Liver (tissue), 9 donors: ENCODE measurements around the gene PDE4C. TPM values are rescaled to one million over a fixed set of nuclear protein-coding genes. Genes with fewer than 3 reads are reported as not detected.
A peak's percentile ranks its signal among the peaks of the same experiment; 100 is the strongest.

ENCODE experiments used
- DNase-seq: peaks from one replicate; pipeline ENCODE4 v3.0.0-alpha.2; 2017; ENCODE audit warnings: low spot score
- H3K27ac ChIP-seq, 2 donors: one replicate each; pipeline ENCODE4 v1.7.0; 2013; ENCODE audit warnings: inconsistent platforms in 2 of 2, low read length in 2 of 2, control low read depth in 1 of 2, low read depth in 1 of 2, mild to moderate bottlenecking in 1 of 2
- H3K27me3 ChIP-seq, 4 donors: one replicate each; pipeline versions ENCODE4 v1.6.1 to v1.7.0; 2013; ENCODE audit warnings: low read length in 3 of 4, inconsistent platforms in 1 of 4, mild to moderate bottlenecking in 1 of 4, moderate library complexity in 1 of 4; ENCODE audit not compliant: control insufficient read depth in 4 of 4, insufficient read depth in 4 of 4
- H3K36me3 ChIP-seq, 4 donors: one replicate each; pipeline versions ENCODE4 v1.6.1 to v1.7.0; 2013; ENCODE audit warnings: low read length in 3 of 4, mild to moderate bottlenecking in 3 of 4, low read depth in 1 of 4, moderate library complexity in 1 of 4; ENCODE audit not compliant: control insufficient read depth in 4 of 4, insufficient read depth in 3 of 4
- H3K4me1 ChIP-seq, 4 donors: one replicate each; pipeline versions ENCODE4 v1.6.1 to v1.7.0; 2013; ENCODE audit warnings: low read length in 3 of 4, mild to moderate bottlenecking in 3 of 4, moderate library complexity in 1 of 4; ENCODE audit not compliant: control insufficient read depth in 4 of 4, insufficient read depth in 4 of 4
- H3K4me3 ChIP-seq, 3 donors: one replicate each; pipeline versions ENCODE4 v1.6.1 to v1.7.0; 2013; ENCODE audit warnings: low read length in 3 of 3, control low read depth in 1 of 3, low read depth in 1 of 3, mild to moderate bottlenecking in 1 of 3
- H3K9ac ChIP-seq, 2 donors: one replicate each; pipeline ENCODE4 v1.7.0; 2013; ENCODE audit warnings: low read length in 2 of 2, mild to moderate bottlenecking in 2 of 2, moderate library complexity in 2 of 2, control low read depth in 1 of 2, low read depth in 1 of 2
- H3K9me3 ChIP-seq, 4 donors: one replicate each; pipeline versions ENCODE4 v1.6.1 to v1.7.0; 2013; ENCODE audit warnings: low read length in 3 of 4; ENCODE audit not compliant: control insufficient read depth in 4 of 4
- EGR1 ChIP-seq, 2 donors: IDR thresholded peaks; 2 replicates each; pipeline ENCODE4 v1.6.1; 2016 to 2018; ENCODE audit warnings: antibody characterized with exemption in 2 of 2, low read depth in 2 of 2
- FOXA1 ChIP-seq: IDR thresholded peaks from 2 replicates; pipeline ENCODE4 v1.6.1; 2016; ENCODE audit warnings: antibody characterized with exemption
- FOXA2 ChIP-seq: IDR thresholded peaks from 2 replicates; pipeline ENCODE4 v1.6.1; 2016; ENCODE audit warnings: antibody characterized with exemption
- GABPA ChIP-seq, 2 donors: IDR thresholded peaks in 1 of 2; conservative IDR thresholded peaks in 1 of 2; 2 replicates each; pipeline ENCODE4 v1.6.1; 2016; ENCODE audit warnings: antibody characterized with exemption in 2 of 2, mild to moderate bottlenecking in 1 of 2, moderate library complexity in 1 of 2
- HNF4A ChIP-seq, 2 donors: conservative IDR thresholded peaks; 2 replicates each; pipeline ENCODE4 v1.6.1; 2016; ENCODE audit warnings: antibody characterized with exemption in 2 of 2, mild to moderate bottlenecking in 2 of 2
- HNF4G ChIP-seq: IDR thresholded peaks from 2 replicates; pipeline ENCODE4 v1.6.1; 2016; ENCODE audit warnings: antibody characterized with exemption
- NR2F2 ChIP-seq: IDR thresholded peaks from 2 replicates; pipeline ENCODE4 v1.6.1; 2016; ENCODE audit warnings: antibody characterized with exemption
- REST ChIP-seq: IDR thresholded peaks from 2 replicates; pipeline ENCODE4 v1.6.1; 2016; ENCODE audit warnings: antibody characterized with exemption, mild to moderate bottlenecking
- RXRA ChIP-seq, 2 donors: IDR thresholded peaks; 2 replicates each; pipeline ENCODE4 v1.6.1; 2017 to 2018; ENCODE audit warnings: antibody characterized with exemption in 2 of 2, mild to moderate bottlenecking in 1 of 2
- SP1 ChIP-seq: IDR thresholded peaks from 2 replicates; pipeline ENCODE4 v1.6.1; 2018; ENCODE audit warnings: antibody characterized with exemption, mild to moderate bottlenecking
- TAF1 ChIP-seq: conservative IDR thresholded peaks from 2 replicates; pipeline ENCODE4 v1.6.1; 2016; ENCODE audit warnings: antibody characterized with exemption, mild to moderate bottlenecking
- ZBTB33 ChIP-seq: IDR thresholded peaks from 2 replicates; pipeline ENCODE4 v1.6.1; 2016; ENCODE audit warnings: antibody characterized with exemption
- WGBS: extraction: QIAGEN DNeasy Blood & Tissue Kit; methylation state at CpG from one replicate; pipeline ENCODE4 v1.1.7; 2013; 5-methylcytosine and 5-hydroxymethylcytosine counted together
- polyA plus RNA-seq, 2 donors: library from polyadenylated mRNA; stranded (reverse) in 1 of 2; unstranded in 1 of 2; fragments of 200-250 nt in 1 of 2; fragments of >200 nt in 1 of 2; fragmentation: Nextera tagmentation in 1 of 2; extraction: Ambion mirVana in 1 of 2; gene quantifications; one replicate each; pipeline versions ENCODE4 v1.2.1 to v1.2.3, GENCODE V29; 2013 to 2015
- total RNA-seq, 2 donors: library from RNA; depleted of rRNA; stranded (reverse); fragments of >200 nt; gene quantifications; one replicate each; pipeline ENCODE4 v1.2.3, GENCODE V29; 2014
- donor health status: healthy.
- donor health status: healthy.
- donor health status: healthy.
- donor health status: healthy.
- donor health status: healthy.

The PDE4C gene
- total and polyA plus RNA-seq, 4 donors: 0.23 to 0.75 (median 0.51) TPM; not detected in 1

GRCh38 chr19:18225355-18225701 lies 910 bp downstream of the PDE4C start:
- DNase-seq: no peak
- H3K27me3 ChIP-seq: peaks cover 0 to 2% (median 0%) of the 10 kb centered on the region in 4 donors
- TF ChIP-seq SP1 (no peak), HNF4G (no peak), REST (no peak), NR2F2 (no peak), FOXA2 (no peak), FOXA1 (no peak), TAF1 (no peak), GABPA (IDR thresholded peaks at IDR 0.05 in 1 of 2, conservative IDR thresholded peaks at IDR 0.05 in 1 of 2) (no peak), HNF4A (conservative IDR thresholded peaks at IDR 0.05) (no peak)
- H3K36me3 ChIP-seq: no peaks in the 10 kb centered on the region
- WGBS: 23% methylated on average over 16 of the region's 16 CpGs
- no peaks in the 10 kb centered on the region for H3K9me3 ChIP-seq
- H3K9ac ChIP-seq: no peak overlapping the region
- no peak overlapping the region for H3K27ac ChIP-seq
- H3K4me3 ChIP-seq: no peak overlapping the region
- peaks cover 4 to 14% (median 7%) of the 10 kb centered on the region in 4 donors for H3K4me1 ChIP-seq

GRCh38 chr19:18224525-18225354 lies 1.5 kb downstream of the PDE4C start:
- Histone ChIP-seq H3K36me3 (no peaks in the 10 kb centered on the region), H3K9me3 (no peaks in the 10 kb centered on the region), H3K27ac (peak overlapping the region in 1 of 2 donors; percentile 14), H3K9ac (peak overlapping the region; percentile 3 to 5), H3K27me3 (peaks cover 0 to 2% (median 0%) of the 10 kb centered on the region in 4 donors), H3K4me1 (peaks cover 4 to 14% (median 7%) of the 10 kb centered on the region in 4 donors), H3K4me3 (peak overlapping the region; percentile 45 to 51 (median 49))
- TF ChIP-seq HNF4G: peak; percentile 98
- TF ChIP-seq ZBTB33: peak; percentile 98
- peak in 1 of 2 donors; percentile 19 for TF ChIP-seq RXRA (IDR thresholded peaks at IDR 0.05)
- no peak for TF ChIP-seq EGR1 (IDR thresholded peaks at IDR 0.05; ENCODE audit: low read depth in 2 of 2)
- TF ChIP-seq GABPA (IDR thresholded peaks at IDR 0.05 in 1 of 2, conservative IDR thresholded peaks at IDR 0.05 in 1 of 2): peak in 1 of 2 donors; percentile 36
- peak; percentile 93 for DNase-seq
- WGBS: 5% methylated on average over 81 of the region's 81 CpGs
